Keratinocyte (primary cell): ENCODE data around the gene INTU. TPM values are rescaled to one million over a fixed set of nuclear protein-coding genes. Genes with fewer than 3 reads are reported as not detected.
A peak's percentile ranks its signal among the peaks of the same experiment; 100 is the strongest.

Experiments
- DNase-seq: peaks from one replicate; pipeline ENCODE4 v3.0.0-alpha.2; 2011; ENCODE audit warnings: low read depth, missing footprints, low spot score
- FAIRE-seq: peaks from 2 replicates; lab custom pipeline; 2011; peaks lifted over from hg19 to GRCh38; lab: Jason Lieb, UNC
- H2AFZ ChIP-seq: 2 replicates; pipeline ENCODE4 v1.6.0; 2012; ENCODE audit warnings: low read length, control low read depth, inconsistent platforms; ENCODE audit not compliant: control insufficient read depth
- H3K27ac ChIP-seq: 2 replicates; pipeline ENCODE4 v1.5.1; 2011; ENCODE audit warnings: low read length; ENCODE audit not compliant: control insufficient read depth, insufficient read depth
- H3K27me3 ChIP-seq: 3 replicates; pipeline ENCODE4 v1.6.0; 2011; ENCODE audit warnings: low read length; ENCODE audit not compliant: control insufficient read depth, insufficient read depth; ENCODE audit errors: extremely low read depth
- H3K36me3 ChIP-seq, 2 experiments: 2 replicates in 1 of 2; 3 replicates in 1 of 2; pipeline ENCODE4 v1.5.1; 2011; ENCODE audit warnings: low read length in 2 of 2, mild to moderate bottlenecking in 1 of 2; ENCODE audit not compliant: control insufficient read depth in 2 of 2, insufficient read depth in 2 of 2; ENCODE audit errors: extremely low read depth in 1 of 2
- H3K4me1 ChIP-seq: 3 replicates; pipeline ENCODE4 v1.5.1; 2011; ENCODE audit warnings: low read length; ENCODE audit not compliant: control insufficient read depth, insufficient read depth; ENCODE audit errors: extremely low read depth
- H3K4me2 ChIP-seq: 3 replicates; pipeline ENCODE4 v1.6.0; 2011; ENCODE audit warnings: low read depth, low read length; ENCODE audit not compliant: control insufficient read depth, insufficient read depth; ENCODE audit errors: extremely low read depth
- H3K4me3 ChIP-seq, 3 experiments: fragments of 200-600 bp in 1 of 3; sonication (generic) in 1 of 3; 2 replicates in 2 of 3; 3 replicates in 1 of 3; pipeline ENCODE4 v1.5.1; 2011 to 2016; ENCODE audit warnings: low read length in 3 of 3, mild to moderate bottlenecking in 3 of 3, control low read depth in 2 of 3, inconsistent platforms in 1 of 3, low read depth in 1 of 3, mixed read lengths in 1 of 3, mixed run types in 1 of 3, moderate library complexity in 1 of 3; ENCODE audit not compliant: control insufficient read depth in 2 of 3, insufficient read depth in 2 of 3; ENCODE audit errors: extremely low read depth in 1 of 3
- H3K79me2 ChIP-seq: 2 replicates; pipeline ENCODE4 v1.6.0; 2012; ENCODE audit warnings: low read length; ENCODE audit not compliant: control insufficient read depth, insufficient read depth
- H3K9ac ChIP-seq: 3 replicates; pipeline ENCODE4 v1.6.0; 2011; ENCODE audit warnings: low read length; ENCODE audit not compliant: control insufficient read depth, insufficient read depth; ENCODE audit errors: extremely low read depth
- H3K9me1 ChIP-seq: 3 replicates; pipeline ENCODE4 v1.6.0; 2011; ENCODE audit warnings: low read length; ENCODE audit not compliant: control insufficient read depth, insufficient read depth; ENCODE audit errors: extremely low read depth
- H3K9me3 ChIP-seq: 2 replicates; pipeline ENCODE4 v1.5.1; 2012; ENCODE audit warnings: low read depth, low read length; ENCODE audit not compliant: control insufficient read depth
- H4K20me1 ChIP-seq: 3 replicates; pipeline ENCODE4 v1.6.0; 2011; ENCODE audit warnings: low read length; ENCODE audit not compliant: control insufficient read depth, insufficient read depth; ENCODE audit errors: extremely low read depth
- CTCF ChIP-seq, 3 experiments: IDR thresholded peaks in 1 of 3; conservative IDR thresholded peaks in 1 of 3; optimal IDR thresholded peaks in 1 of 3; 2 replicates in 2 of 3; 3 replicates in 1 of 3; pipeline versions ENCODE3 to v1.5.1; 2011; ENCODE audit warnings: low read length in 3 of 3, mild to moderate bottlenecking in 3 of 3, moderate library complexity in 2 of 3, control low read depth in 1 of 3, inconsistent platforms in 1 of 3; ENCODE audit not compliant: insufficient read depth in 2 of 3; ENCODE audit errors: extremely low read depth in 1 of 3
- EZH2 ChIP-seq: IDR thresholded peaks from one replicate; pipeline ENCODE4 v1.6.1; 2012; ENCODE audit warnings: inconsistent platforms, mild to moderate bottlenecking, low read length, moderate library complexity
- dilution Hi-C: fragments of 300-500 bp; cut with MboI; formaldehyde crosslinking; loops from one replicate; pipeline ENCODE4 v1.7.0; 2020; ENCODE audit warnings: low sequenced_read_pairs; ENCODE audit not compliant: extremely low pct_ligation_motif_present
- polyA plus RNA-seq, 5 experiments: library from polyadenylated mRNA; depleted of rRNA in 3 of 5; stranded (reverse) in 3 of 5; stranded (forward) in 1 of 5; unstranded in 1 of 5; fragments of >200 nt; gene quantifications; 1 replicate in 1 of 5; 2 replicates in 3 of 5; 3 replicates in 1 of 5; pipeline versions ENCODE4 v1.2.1 to v1.2.3, GENCODE V29; 2011 to 2012; ENCODE audit warnings: missing spikeins in 2 of 5, low read depth in 1 of 5, low replicate concordance in 1 of 5

The INTU gene
- polyA plus RNA-seq, 1 donor (not counting 4 experiments of a cell fraction or from before 2014, with no cell fraction given), result 5.0 TPM

- Histone ChIP-seq H3K9ac (peak overlapping the region; percentile 35), H3K9me3 (no peaks in the 10 kb centered on the region), H3K27me3 (peaks cover 22% of the 10 kb centered on the region), H3K4me2 (peak overlapping the region; percentile 85), H3K4me1 (peaks cover 6% of the 10 kb centered on the region), H3K36me3 (no peaks in the 10 kb centered on the region), H2AFZ (peak overlapping the region; percentile 78), H3K79me2 (no peaks in the 10 kb centered on the region), H3K27ac (no peak overlapping the region), H3K4me3 (peak overlapping the region; percentile 55 to 79 (median 62)), H3K9me1 (no peaks in the 10 kb centered on the region), H4K20me1 (no peaks in the 10 kb centered on the region)
- FAIRE-seq (no peak), DNase-seq (no peak)
- dilution Hi-C loops, result no loop called here
- no peak for TF ChIP-seq EZH2
- peak; percentile 15 to 37 (median 37) for TF ChIP-seq CTCF (optimal IDR thresholded peaks at IDR 0.05 in 1 of 3, IDR thresholded peaks at IDR 0.05 in 1 of 3, conservative IDR thresholded peaks at IDR 0.05 in 1 of 3; ENCODE audit: extremely low read depth in 1 of 3, insufficient read depth in 2 of 3, low read length in 3 of 3)
These were observed 9.6 kb upstream of the INTU start for GRCh38 chr4:127622921-127623796.

- Histone ChIP-seq H3K79me2 (no peaks in the 10 kb centered on the region), H3K4me2 (peak overlapping the region; percentile 85), H3K4me1 (peaks cover 6% of the 10 kb centered on the region), H3K4me3 (peak overlapping the region; percentile 55 to 79 (median 62)), H3K9ac (peak overlapping the region; percentile 35), H3K9me3 (no peaks in the 10 kb centered on the region), H3K36me3 (no peaks in the 10 kb centered on the region), H3K9me1 (no peaks in the 10 kb centered on the region), H3K27ac (no peak overlapping the region), H3K27me3 (peaks cover 22% of the 10 kb centered on the region), H4K20me1 (no peaks in the 10 kb centered on the region), H2AFZ (peak overlapping the region; percentile 78)
- dilution Hi-C loops, result no loop called here
- TF ChIP-seq CTCF (optimal IDR thresholded peaks at IDR 0.05 in 1 of 3, IDR thresholded peaks at IDR 0.05 in 1 of 3, conservative IDR thresholded peaks at IDR 0.05 in 1 of 3; ENCODE audit: extremely low read depth in 1 of 3, insufficient read depth in 2 of 3, low read length in 3 of 3), result no peak
- TF ChIP-seq EZH2, result no peak
- DNase-seq (no peak), FAIRE-seq (no peak)
These were observed 9.0 kb upstream of the INTU start for GRCh38 chr4:127623797-127624083.
